Testis (tissue), 3 donors: Measurements from ENCODE around the gene BAHCC1. TPM values are rescaled to one million over a fixed set of nuclear protein-coding genes. Genes with fewer than 3 reads are reported as not detected.

Experiments used
- DNase-seq: peaks from one replicate; pipeline ENCODE4 v3.0.0-alpha.2; 2019
- H3K27ac ChIP-seq, 2 donors: fragments of 200-600 bp; sonication (generic); one replicate each; pipeline ENCODE4 v1.5.1; 2019
- H3K27me3 ChIP-seq: fragments of 200-600 bp; sonication (generic); one replicate; pipeline ENCODE4 v1.5.1; 2019
- H3K36me3 ChIP-seq: fragments of 200-600 bp; sonication (generic); one replicate; pipeline ENCODE4 v1.5.1; 2017; ENCODE audit warnings: low read depth; ENCODE audit errors: missing control alignments
- H3K4me1 ChIP-seq: fragments of 200-600 bp; sonication (generic); one replicate; pipeline ENCODE4 v1.5.1; 2019
- H3K4me3 ChIP-seq, 2 donors: fragments of 200-600 bp; sonication (generic); one replicate each; pipeline ENCODE4 v1.5.1; 2017 to 2019
- H3K9me3 ChIP-seq: fragments of 200-600 bp; sonication (generic); one replicate; pipeline ENCODE4 v1.5.1; 2017
- POLR2A ChIP-seq: fragments of 450-650 bp; IDR thresholded peaks from one replicate; pipeline ENCODE4 v1.6.1; 2017; ENCODE audit warnings: antibody characterized with exemption, mild to moderate bottlenecking, moderate library complexity
- WGBS, 2 donors: methylation state at CpG; one replicate each; pipeline ENCODE4 v1.1.5; 2018; 5-methylcytosine and 5-hydroxymethylcytosine counted together
- intact Hi-C: fragments of 100-400 bp; cut with DNase I; formaldehyde crosslinking; loops from one replicate; pipeline ENCODE4 v1.15.1; 2023; ENCODE audit warnings: low total_unique reads
- polyA plus RNA-seq: library from polyadenylated mRNA; stranded (reverse); fragments of 350-450 nt; fragmentation: Illumina TruSeq; extraction: RNeasy Lipid Tissue Mini Kit (QIAGEN cat#74804); gene quantifications from one replicate; pipeline ENCODE4 v1.2.3, GENCODE V29; 2014; ENCODE audit warnings: low read depth, low replicate concordance; ENCODE audit not compliant: insufficient read depth
- total RNA-seq, 2 donors: library from RNA; depleted of rRNA; stranded (reverse); fragments of >200 nt; gene quantifications; one replicate each; pipeline ENCODE4 v1.2.3, GENCODE V29; 2016
- TF ChIP-seq, protein P1 (sequence below), 3 experiments: fragments of 450-650 bp in 2 of 3; fragments of 200-600 bp in 1 of 3; sonication (generic) in 1 of 3; IDR thresholded peaks; one replicate each; pipeline ENCODE4 v1.5.1; 2016 to 2019; ENCODE audit warnings: antibody characterized with exemption in 3 of 3, mild to moderate bottlenecking in 2 of 3, moderate library complexity in 1 of 3

The BAHCC1 gene
- total and polyA plus RNA-seq, 3 donors from 2014 or later: 11.3 to 30.2 (median 29.2) TPM

- Histone ChIP-seq H3K27me3 (no peaks in the 10 kb centered on the region), H3K4me1 (peaks cover 30% of the 10 kb centered on the region), H3K9me3 (no peaks in the 10 kb centered on the region), H3K36me3 (no peaks in the 10 kb centered on the region), H3K4me3 (peak overlapping the region; percentile 31 to 46), H3K27ac (no peak overlapping the region)
- peak; percentile 92 for DNase-seq
- 6 to 13% methylated on average over 6 to 50 of the region's 60 CpGs for WGBS, 2 donors
- no peak for TF ChIP-seq POLR2A
- TF ChIP-seq, protein P1, sequence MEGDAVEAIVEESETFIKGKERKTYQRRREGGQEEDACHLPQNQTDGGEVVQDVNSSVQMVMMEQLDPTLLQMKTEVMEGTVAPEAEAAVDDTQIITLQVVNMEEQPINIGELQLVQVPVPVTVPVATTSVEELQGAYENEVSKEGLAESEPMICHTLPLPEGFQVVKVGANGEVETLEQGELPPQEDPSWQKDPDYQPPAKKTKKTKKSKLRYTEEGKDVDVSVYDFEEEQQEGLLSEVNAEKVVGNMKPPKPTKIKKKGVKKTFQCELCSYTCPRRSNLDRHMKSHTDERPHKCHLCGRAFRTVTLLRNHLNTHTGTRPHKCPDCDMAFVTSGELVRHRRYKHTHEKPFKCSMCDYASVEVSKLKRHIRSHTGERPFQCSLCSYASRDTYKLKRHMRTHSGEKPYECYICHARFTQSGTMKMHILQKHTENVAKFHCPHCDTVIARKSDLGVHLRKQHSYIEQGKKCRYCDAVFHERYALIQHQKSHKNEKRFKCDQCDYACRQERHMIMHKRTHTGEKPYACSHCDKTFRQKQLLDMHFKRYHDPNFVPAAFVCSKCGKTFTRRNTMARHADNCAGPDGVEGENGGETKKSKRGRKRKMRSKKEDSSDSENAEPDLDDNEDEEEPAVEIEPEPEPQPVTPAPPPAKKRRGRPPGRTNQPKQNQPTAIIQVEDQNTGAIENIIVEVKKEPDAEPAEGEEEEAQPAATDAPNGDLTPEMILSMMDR (IDR thresholded peaks at IDR 0.05): peak; percentile 97 to 99 (median 98)
- intact Hi-C loops: loop anchor here (5.0 kb wide), 1 partner anchor 232 kb away; no protein-coding TSS in a partner anchor
These were observed 89.1 kb downstream of the BAHCC1 start for GRCh38 chr17:81484195-81484979.

DNA sequence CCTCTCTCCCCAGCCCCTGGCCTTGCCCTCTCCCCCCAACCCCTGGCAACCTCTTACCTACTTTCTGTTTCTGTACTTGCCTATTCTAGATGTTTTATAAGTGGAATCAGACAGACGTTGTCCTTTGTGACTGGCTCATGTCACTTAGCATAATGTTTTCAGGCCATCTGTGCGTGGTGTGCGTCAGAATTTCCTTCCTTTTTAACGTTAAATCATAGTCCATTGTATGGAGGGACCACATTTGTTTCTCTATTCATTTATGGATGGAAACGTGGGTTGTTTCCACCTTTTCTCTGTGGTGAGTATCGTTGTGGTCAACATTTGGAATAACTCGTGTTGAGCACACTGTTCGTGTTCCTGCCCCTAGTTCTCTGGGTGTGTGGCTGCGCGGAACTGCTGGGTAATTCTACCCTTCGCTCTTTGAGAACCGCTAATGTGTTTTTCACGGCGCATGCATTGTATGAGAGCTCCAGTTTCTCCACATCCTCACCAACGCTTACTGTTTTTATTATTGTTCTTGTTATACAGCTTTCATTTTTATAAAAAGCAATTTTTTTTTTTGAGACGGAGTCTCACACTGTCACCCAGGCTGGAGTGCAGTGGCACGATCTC, 91.0 kb downstream of the BAHCC1 start:
- no peak overlapping the region for H3K27ac ChIP-seq
- H3K9me3 ChIP-seq: no peaks in the 10 kb centered on the region
- no peak for TF ChIP-seq POLR2A
- TF ChIP-seq, protein P1 (IDR thresholded peaks at IDR 0.05): no peak
- DNase-seq: no peak
- H3K4me3 ChIP-seq: no peak overlapping the region
- H3K36me3 ChIP-seq: no peaks in the 10 kb centered on the region
- intact Hi-C loops: no loop called here
- no peaks in the 10 kb centered on the region for H3K27me3 ChIP-seq
- H3K4me1 ChIP-seq: peaks cover 18% of the 10 kb centered on the region
- WGBS, 2 donors: 78 to 86% methylated on average over 17 of the region's 17 CpGs

GRCh38 chr17:81487089-81487486, 91.8 kb downstream of the BAHCC1 start:
- H3K36me3 ChIP-seq: no peaks in the 10 kb centered on the region
- no peak for DNase-seq
- peaks cover 12% of the 10 kb centered on the region for H3K4me1 ChIP-seq
- TF ChIP-seq POLR2A: no peak
- TF ChIP-seq, protein P1 (IDR thresholded peaks at IDR 0.05): no peak
- no peak overlapping the region for H3K27ac ChIP-seq
- intact Hi-C loops: no loop called here
- WGBS, 2 donors: 48 to 69% methylated on average over 10 of the region's 10 CpGs
- H3K4me3 ChIP-seq: peak overlapping the region in 1 of 2 donors; percentile 75
- H3K27me3 ChIP-seq: no peaks in the 10 kb centered on the region
- H3K9me3 ChIP-seq: no peaks in the 10 kb centered on the region

- no peaks in the 10 kb centered on the region for H3K36me3 ChIP-seq
- peaks cover 12% of the 10 kb centered on the region for H3K4me1 ChIP-seq
- H3K27ac ChIP-seq: peak overlapping the region; percentile 36 to 83
- intact Hi-C loops: no loop called here
- WGBS, 2 donors: 5 to 18% methylated on average over 22 to 84 of the region's 87 CpGs
- TF ChIP-seq POLR2A: no peak
- TF ChIP-seq, protein P1 (IDR thresholded peaks at IDR 0.05): peak in 1 of 3 experiments; percentile 9
- peak; percentile 83 for DNase-seq
- peak overlapping the region; percentile 69 to 75 for H3K4me3 ChIP-seq
- H3K27me3 ChIP-seq: no peaks in the 10 kb centered on the region
- no peaks in the 10 kb centered on the region for H3K9me3 ChIP-seq
These were observed 92.4 kb downstream of the BAHCC1 start for GRCh38 chr17:81487487-81488275.
